Rectal smooth muscle tissue (tissue), 1 donor: Measurements from ENCODE around the gene ABT1.

Source experiments
- H3K27ac ChIP-seq: one replicate; pipeline ENCODE4 v1.7.0; 2013; ENCODE audit warnings: low read depth, low read length, inconsistent platforms
- H3K27me3 ChIP-seq: one replicate; pipeline ENCODE4 v1.7.0; 2013; ENCODE audit warnings: low read length; ENCODE audit not compliant: control insufficient read depth, insufficient read depth
- H3K36me3 ChIP-seq: one replicate; pipeline ENCODE4 v1.7.0; 2013; ENCODE audit warnings: low read length; ENCODE audit not compliant: control insufficient read depth, insufficient read depth
- H3K4me1 ChIP-seq: one replicate; pipeline ENCODE4 v1.7.0; 2013; ENCODE audit warnings: low read length; ENCODE audit not compliant: control insufficient read depth, insufficient read depth
- H3K4me3 ChIP-seq: one replicate; pipeline ENCODE4 v1.7.0; 2013; ENCODE audit warnings: low read length
- H3K9ac ChIP-seq: one replicate; pipeline ENCODE4 v1.7.0; 2013; ENCODE audit warnings: low read length

ABT1 gene

DNA sequence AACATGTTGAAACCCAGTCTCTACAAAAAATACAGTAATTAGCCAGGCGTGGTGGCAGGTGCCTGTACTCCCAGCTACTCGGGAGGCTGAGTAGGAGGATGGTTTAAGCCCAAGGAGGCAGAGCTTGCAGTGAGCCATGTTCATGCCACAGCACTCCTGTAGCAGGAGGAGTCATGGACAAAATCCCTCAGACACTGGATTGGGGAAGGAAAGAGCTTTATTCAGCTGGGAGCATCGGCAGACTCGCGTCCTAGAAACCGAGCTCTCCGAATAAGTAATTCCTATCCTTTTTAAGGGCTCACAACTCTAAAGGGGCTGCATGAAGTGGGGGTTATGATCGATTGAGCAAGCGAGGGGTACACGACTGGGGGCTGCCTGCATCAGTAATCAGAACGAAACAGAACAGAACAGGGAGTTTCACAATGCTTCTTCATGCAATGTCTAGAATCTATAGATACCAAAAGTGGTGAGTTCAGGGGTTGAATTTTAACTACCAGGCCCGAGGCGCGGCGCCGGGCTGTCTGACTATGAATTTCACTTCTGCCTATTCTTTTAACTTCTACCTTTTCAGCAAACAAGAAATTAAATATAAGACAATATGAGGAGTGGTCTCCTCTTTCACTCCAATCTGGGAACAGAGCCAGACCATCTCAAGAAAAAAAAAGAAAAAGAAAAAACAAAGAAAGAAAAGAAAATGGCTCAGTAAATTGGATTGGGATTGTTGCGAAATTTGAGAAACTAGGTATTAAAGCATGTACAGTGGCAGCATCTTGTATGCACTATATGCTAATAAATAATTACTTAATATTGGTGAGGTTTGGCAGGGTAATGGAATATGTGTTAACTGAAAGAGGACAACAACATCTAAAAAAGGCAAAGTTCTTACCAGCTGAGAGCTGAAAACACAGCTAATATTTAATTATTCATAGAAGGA, 35.0 kb upstream of the ABT1 start:
- Histone ChIP-seq H3K4me3 (no peak overlapping the region), H3K36me3 (no peaks in the 10 kb centered on the region), H3K4me1 (no peaks in the 10 kb centered on the region), H3K9ac (no peak overlapping the region), H3K27me3 (no peaks in the 10 kb centered on the region), H3K27ac (no peak overlapping the region)

DNA sequence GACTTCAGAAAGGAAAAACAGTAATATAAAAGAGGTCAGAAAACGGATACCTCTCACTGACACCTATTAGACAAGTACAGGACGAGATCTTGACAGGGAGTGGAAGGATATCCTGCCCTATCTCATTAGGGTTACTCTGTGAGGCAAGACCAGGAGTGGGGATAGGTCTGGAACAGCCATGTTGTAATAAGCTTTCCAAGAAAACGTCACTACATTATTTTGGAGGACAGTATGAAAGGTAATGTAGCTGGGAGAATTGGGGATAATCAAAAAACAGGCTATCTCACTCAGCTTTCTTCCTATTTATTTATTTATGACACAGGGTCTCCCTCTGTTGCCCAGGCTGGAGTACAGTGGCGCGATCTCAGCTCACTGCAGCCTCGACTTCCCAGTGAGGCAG, 33.3 kb upstream of the ABT1 start:
- Histone ChIP-seq H3K27me3 (no peaks in the 10 kb centered on the region), H3K4me3 (no peak overlapping the region), H3K27ac (no peak overlapping the region), H3K9ac (no peak overlapping the region), H3K36me3 (no peaks in the 10 kb centered on the region), H3K4me1 (peaks cover 2% of the 10 kb centered on the region)

DNA sequence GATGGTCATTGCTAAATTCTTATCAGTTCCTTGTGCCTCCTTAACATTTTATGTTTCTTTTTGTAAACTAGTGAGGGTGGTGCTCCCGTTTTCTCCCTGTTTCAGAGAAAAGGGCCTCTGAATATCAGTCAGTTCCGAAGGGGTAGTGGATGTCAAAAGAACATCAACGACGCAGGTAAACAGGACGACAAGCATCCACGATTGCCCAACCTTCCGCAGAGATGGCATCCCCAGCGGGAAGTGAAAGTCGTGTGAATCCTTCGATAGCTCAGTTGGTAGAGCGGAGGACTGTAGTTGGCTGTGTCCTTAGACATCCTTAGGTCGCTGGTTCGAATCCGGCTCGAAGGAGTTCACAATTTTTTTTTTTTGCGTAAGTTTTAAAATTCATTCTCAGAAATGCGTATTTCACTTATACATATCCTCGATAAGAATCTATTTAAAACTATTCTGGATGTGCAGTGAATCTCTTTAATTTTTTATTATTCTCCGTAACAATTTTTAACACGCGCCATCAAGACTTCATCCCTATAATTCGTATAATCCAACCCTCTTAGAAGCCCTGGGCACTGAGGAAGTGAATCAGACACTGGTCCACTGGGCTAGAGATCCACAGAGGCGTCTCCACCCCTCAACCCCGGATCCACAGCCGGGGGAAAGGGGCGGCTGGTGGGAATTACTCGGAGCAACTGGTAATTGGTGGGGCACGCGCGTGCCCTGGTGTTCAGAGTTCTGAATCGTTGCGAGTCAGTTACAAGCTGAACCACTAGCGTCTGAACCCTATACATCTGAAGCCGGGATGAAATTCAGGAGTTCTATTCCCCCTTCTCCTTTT, 27.9 kb upstream of the ABT1 start:
- Histone ChIP-seq H3K27ac (peak overlapping the region; percentile 60), H3K27me3 (no peaks in the 10 kb centered on the region), H3K4me3 (peak overlapping the region; percentile 80), H3K36me3 (no peaks in the 10 kb centered on the region), H3K4me1 (peaks cover 2% of the 10 kb centered on the region), H3K9ac (no peak overlapping the region)

DNA sequence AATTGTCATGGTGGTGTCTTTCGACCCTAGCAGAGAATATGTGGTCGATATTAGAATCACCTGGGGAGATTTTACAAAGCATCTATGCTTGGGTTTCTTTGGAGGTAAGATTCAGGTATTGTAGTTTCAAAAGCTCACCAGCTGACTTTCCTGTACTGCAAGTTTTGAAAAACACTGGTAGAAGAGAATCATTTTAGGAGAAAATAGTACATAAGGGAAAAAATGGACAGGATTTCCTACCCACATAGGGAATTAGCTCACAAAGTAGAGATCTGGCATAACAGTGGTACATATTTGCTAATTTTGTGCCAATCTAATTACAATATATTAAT, 27.4 kb upstream of the ABT1 start:
- Histone ChIP-seq H3K36me3 (no peaks in the 10 kb centered on the region), H3K4me1 (peaks cover 2% of the 10 kb centered on the region), H3K27me3 (no peaks in the 10 kb centered on the region), H3K4me3 (no peak overlapping the region), H3K27ac (no peak overlapping the region), H3K9ac (no peak overlapping the region)

DNA sequence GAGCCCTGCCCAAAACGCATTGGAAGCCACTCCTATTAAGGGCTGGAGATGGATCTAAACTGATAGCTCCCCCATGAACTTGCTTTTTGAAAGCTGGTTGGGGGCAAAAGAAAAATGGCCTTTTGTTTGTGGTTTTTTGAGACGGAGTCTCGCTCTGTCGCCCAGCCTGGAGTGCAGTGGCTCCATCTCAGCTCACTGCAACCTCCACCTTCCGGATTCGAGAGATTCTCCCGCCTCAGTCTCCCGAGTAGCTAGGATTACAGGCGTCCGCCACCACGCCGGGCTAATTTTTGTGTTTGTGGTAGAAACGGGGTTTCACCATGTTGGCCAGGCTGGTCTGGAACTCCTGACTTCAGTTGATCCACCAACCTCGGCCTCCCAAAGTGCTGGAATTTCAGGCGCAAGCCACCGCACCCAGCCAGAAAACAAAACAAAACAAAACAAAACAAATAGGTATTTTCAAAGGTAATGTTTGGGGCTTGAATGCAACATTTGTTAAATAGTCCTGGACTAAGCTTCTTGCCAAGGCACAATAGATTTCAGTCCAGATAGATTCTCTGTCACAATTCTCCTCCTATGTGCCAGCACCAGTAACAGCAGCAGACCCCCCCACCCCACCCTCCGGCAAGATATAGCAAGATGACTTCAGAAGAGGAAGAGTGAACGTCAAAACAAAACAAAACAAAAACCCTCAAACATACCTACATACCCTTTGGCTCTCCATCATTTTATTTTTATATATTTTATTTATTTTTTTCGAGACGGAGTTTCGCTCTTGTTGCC, 26.5 kb upstream of the ABT1 start:
- Histone ChIP-seq H3K4me3 (no peak overlapping the region), H3K27ac (no peak overlapping the region), H3K36me3 (no peaks in the 10 kb centered on the region), H3K9ac (no peak overlapping the region), H3K27me3 (no peaks in the 10 kb centered on the region), H3K4me1 (peaks cover 2% of the 10 kb centered on the region)

DNA sequence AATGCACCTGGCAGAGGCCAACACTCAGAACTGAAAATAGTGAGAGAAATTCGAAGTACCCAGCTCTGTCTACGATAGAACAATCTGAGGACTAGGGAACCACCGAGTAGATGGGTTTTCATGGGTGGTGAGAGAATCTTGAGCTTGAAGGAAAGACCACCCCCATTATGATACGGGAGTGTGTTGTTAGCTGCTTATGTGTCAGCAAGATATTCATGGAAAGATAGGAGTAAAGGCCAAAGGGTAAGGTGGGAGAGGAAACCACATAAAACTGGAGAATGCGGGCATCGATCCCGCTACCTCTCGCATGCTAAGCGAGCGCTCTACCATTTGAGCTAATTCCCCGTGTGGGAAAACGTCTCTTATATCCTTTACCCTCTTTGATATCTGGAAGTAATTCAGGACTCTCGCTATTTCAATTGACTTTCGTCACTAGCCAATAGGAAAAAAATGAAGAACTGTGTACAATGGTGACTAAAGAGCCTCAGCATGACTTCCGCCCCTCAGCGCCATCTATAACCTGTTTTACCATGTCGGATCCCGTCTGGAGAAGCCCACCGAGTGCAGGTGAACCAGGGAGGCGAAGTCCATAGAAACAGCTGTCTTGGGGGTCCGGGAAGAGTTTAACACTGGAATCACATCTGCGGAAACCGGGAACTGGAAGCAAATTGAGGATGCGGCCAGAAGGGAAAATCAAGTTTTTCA, 25.0 kb upstream of the ABT1 start:
- peak overlapping the region; percentile 66 for H3K4me3 ChIP-seq
- no peaks in the 10 kb centered on the region for H3K27me3 ChIP-seq
- H3K36me3 ChIP-seq = no peaks in the 10 kb centered on the region
- H3K4me1 ChIP-seq = peaks cover 2% of the 10 kb centered on the region
- no peak overlapping the region for H3K27ac ChIP-seq
- H3K9ac ChIP-seq = no peak overlapping the region

DNA sequence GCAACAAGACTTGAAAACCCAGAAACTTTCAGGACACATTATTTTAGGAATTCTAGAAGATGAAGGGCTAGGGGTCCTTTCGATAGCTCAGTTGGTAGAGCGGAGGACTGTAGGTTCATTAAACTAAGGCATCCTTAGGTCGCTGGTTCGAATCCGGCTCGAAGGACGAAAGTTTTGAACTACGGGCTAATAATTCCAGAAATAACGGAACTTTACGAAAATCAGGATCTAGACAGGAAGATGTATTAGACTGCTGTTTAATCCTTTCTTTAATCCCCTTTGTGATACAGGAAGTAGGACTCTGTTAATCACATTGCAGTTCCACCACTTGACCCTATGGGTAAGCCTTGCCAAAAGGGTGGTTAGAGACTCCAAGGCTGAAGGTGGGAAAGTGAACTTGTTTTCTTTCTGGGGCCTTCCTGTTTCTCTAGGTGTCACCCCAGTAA, 21.2 kb upstream of the ABT1 start:
- Histone ChIP-seq H3K4me3 (no peak overlapping the region), H3K4me1 (no peaks in the 10 kb centered on the region), H3K27ac (no peak overlapping the region), H3K9ac (no peak overlapping the region), H3K36me3 (no peaks in the 10 kb centered on the region), H3K27me3 (peaks cover 6% of the 10 kb centered on the region)

DNA sequence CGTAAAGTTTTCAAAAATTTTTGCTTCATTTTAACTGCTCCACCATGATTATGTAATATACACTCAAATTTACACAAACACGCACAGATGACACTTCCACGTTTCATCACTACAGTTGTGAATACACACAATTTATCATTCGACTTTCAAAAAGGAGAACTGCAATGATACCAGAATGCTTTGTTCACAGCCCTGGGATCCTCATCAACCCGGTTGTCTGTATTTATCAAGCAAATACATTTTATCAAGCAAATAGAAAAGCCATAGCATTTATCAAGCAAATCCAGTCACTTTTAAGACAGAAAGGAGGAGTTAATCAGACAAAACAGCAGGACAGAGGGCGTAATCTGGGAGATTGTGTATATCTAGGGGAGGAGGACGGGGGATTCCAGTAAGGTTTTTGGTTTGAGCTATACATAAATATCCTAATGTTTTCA, 20.3 kb upstream of the ABT1 start:
- Histone ChIP-seq H3K4me1 (no peaks in the 10 kb centered on the region), H3K27ac (no peak overlapping the region), H3K27me3 (peaks cover 6% of the 10 kb centered on the region), H3K36me3 (no peaks in the 10 kb centered on the region), H3K9ac (no peak overlapping the region), H3K4me3 (no peak overlapping the region)

DNA sequence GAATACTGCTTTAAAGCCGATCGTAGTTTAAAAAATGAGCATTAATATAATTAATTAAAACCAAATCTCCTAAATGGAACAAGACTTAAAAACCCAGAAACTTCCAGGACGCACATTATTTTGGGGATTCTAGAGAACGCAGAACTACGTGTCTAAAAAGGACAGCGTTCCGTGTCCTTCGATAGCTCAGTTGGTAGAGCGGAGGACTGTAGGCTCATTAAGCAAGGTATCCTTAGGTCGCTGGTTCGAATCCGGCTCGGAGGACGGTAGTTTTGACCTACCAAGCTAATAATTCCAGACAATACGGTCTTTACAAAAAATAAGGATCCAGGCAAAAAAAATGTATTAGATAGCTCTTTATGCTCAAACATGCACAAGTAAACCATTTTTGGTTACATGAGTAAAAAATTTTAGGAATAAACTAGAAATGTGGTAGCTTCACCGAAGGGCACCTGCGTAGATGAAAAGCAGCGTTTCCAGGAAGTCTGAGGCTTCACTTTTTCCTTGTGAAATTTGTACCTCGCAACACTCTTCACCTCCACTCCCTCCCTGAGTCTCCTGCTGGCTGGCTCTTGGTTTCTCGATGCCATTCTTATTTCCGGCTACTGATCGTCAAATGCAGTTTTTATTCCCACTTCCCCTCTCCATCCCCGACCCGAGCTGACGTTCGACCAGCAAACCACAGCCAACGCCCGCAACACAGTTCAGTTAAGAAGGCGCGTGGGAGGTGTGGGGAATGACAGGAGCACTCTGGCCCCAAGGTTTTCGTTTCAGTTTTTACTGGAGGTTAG, 19.6 kb upstream of the ABT1 start:
- Histone ChIP-seq H3K36me3 (no peaks in the 10 kb centered on the region), H3K27ac (no peak overlapping the region), H3K4me3 (peak overlapping the region; percentile 42), H3K4me1 (no peaks in the 10 kb centered on the region), H3K27me3 (peaks cover 6% of the 10 kb centered on the region), H3K9ac (no peak overlapping the region)

DNA sequence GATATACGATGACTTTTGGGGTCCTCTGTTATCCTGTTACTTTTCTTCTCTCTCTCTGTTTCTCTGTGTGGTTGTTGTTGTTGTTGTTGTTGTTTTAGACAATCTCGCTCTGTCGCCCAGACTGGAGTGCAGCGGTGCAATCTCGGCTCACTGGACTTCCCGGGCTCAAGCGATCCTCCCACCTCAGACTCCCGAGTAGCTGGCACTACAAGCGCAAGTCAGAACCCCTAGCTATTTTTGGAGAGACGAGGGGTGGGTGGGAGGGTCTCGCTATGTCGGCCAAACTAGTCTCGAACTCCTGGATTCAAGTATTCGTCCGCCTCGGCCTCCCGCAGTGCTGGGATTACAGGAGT, 19.1 kb upstream of the ABT1 start:
- H3K4me1 ChIP-seq = no peaks in the 10 kb centered on the region
- H3K4me3 ChIP-seq = peak overlapping the region; percentile 42
- H3K9ac ChIP-seq = no peak overlapping the region
- H3K27ac ChIP-seq = no peak overlapping the region
- H3K27me3 ChIP-seq = peaks cover 6% of the 10 kb centered on the region
- H3K36me3 ChIP-seq = no peaks in the 10 kb centered on the region

DNA sequence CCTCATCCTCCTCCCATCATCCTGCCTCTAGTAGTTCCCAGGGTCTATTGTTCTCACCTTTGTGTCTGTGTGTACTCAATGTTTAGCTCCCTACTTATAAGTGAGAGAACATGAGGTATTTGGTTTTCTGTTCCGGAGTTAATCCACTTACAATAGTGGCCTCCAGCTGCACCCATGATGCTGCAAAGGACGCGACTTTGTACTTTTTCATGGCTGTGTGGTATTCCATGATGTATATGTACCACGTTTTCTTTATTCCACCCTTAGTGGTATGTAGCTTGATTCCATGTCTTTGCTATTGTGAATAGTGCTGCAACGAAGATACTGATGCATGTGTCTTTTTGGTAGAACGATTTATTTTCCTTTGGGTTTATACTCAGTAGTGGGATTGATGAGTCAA, 18.5 kb upstream of the ABT1 start:
- H3K4me1 ChIP-seq = no peaks in the 10 kb centered on the region
- no peak overlapping the region for H3K27ac ChIP-seq
- no peak overlapping the region for H3K4me3 ChIP-seq
- H3K9ac ChIP-seq = no peak overlapping the region
- H3K27me3 ChIP-seq = peaks cover 6% of the 10 kb centered on the region
- H3K36me3 ChIP-seq = no peaks in the 10 kb centered on the region
